NCI-H345 (cell line): ENCODE results near the gene CHD2.

ENCODE experiments used
- DNase-seq: peaks from one replicate; lab custom pipeline; 2025; lab: John Stamatoyannopoulos, UW

Gene CHD2

GRCh38 chr15:92932946-92933649 is 33.0 kb downstream of the CHD2 start:
- no peak for DNase-seq

- no peak for DNase-seq
Observed at GRCh38 chr15:92933831-92934230, 33.7 kb downstream of the CHD2 start.

GRCh38 chr15:92934716-92935115 is 34.6 kb downstream of the CHD2 start:
- no peak for DNase-seq

- no peak for DNase-seq
Observed at GRCh38 chr15:92936138-92936537, 36.0 kb downstream of the CHD2 start.

DNA sequence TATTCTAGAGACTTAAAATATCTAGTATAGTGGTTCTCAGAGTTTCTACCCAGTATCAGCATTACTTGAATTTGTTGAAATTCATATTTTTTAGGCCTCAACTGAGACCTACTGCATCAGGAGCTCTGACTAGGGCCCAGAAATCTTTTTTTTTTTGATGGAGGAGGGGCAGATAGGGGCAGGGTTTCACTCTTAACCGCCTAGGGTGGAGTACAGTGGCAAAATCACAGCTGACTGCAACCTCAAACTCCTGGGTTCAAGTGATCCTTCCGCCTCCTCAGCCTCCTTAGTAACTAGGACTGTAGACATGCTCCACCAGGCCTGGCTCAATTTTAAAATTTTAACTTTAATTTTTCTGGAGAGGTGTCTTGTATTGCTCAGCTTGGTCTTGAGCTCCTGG is 36.6 kb downstream of the CHD2 start:
- DNase-seq: no peak

GRCh38 chr15:92937901-92938300 is 37.8 kb downstream of the CHD2 start:
- DNase-seq: no peak

GRCh38 chr15:92938387-92938786 is 38.3 kb downstream of the CHD2 start:
- no peak for DNase-seq

DNA sequence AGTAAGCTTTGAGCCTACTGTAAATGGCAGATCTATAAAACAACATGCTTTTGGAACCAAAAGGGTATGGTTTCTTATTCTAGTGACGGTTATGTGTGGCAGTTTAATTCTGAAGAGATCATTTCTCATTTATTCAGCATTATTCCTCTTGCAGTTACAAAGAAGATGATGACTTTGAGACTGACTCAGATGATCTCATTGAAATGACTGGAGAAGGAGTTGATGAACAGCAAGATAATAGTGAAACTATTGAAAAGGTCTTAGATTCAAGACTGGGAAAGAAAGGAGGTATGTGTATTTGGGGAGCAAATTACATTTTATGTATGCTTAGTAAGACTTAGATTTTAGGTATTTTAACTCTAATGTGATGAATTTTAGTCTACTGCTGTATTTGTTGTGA is 41.5 kb downstream of the CHD2 start:
- DNase-seq: no peak

DNA sequence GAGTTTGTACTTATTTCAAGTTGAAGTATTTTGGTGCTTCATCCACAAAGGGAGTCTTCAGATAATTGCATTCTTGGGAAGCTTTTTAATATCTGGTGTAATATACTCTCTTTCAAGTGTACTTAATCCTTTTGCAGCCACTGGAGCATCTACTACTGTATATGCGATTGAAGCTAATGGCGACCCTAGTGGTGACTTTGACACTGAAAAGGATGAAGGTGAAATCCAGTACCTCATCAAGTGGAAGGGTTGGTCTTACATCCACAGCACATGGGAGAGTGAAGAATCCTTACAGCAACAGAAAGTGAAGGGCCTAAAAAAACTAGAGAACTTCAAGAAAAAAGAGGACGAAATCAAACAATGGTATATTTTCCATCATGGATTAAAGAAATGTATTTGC is 42.6 kb downstream of the CHD2 start:
- no peak for DNase-seq

GRCh38 chr15:92943581-92943980 is 43.5 kb downstream of the CHD2 start:
- DNase-seq: no peak

- DNase-seq: no peak
Observed at GRCh38 chr15:92944946-92945521, 44.9 kb downstream of the CHD2 start.

DNA sequence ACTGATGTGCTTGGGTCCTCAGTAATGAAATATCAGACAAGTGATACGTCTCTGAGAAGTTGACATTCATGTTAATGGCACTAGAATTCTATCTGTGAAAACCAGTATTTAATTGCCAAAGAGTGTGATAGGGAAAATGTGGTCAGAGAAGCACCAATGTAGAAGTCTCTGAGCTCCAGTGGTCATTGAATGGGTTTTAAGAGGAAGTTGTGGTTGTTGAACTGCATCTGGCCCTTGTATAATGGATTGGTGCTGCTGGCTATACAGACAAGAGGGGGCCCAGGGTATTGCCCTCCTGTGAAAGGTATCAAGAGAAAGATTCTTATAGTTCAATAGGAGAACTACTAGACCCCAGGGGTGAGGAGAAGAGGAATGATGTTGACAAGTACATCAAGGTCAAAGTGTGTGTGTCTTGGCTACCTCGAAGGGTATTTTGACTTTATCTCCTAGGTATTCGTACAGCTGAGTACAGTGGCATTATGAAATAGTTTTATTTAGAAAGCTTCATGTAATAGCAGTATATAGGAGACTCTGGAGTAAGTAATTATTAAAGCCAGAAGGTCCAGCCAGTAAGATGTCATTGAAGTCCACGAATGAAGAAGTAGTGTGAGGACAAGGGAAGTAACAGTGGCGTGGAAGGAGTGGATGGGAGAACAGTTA is 47.1 kb downstream of the CHD2 start:
- DNase-seq: no peak

GRCh38 chr15:92949604-92950249 is 49.6 kb downstream of the CHD2 start:
- DNase-seq: no peak

DNA sequence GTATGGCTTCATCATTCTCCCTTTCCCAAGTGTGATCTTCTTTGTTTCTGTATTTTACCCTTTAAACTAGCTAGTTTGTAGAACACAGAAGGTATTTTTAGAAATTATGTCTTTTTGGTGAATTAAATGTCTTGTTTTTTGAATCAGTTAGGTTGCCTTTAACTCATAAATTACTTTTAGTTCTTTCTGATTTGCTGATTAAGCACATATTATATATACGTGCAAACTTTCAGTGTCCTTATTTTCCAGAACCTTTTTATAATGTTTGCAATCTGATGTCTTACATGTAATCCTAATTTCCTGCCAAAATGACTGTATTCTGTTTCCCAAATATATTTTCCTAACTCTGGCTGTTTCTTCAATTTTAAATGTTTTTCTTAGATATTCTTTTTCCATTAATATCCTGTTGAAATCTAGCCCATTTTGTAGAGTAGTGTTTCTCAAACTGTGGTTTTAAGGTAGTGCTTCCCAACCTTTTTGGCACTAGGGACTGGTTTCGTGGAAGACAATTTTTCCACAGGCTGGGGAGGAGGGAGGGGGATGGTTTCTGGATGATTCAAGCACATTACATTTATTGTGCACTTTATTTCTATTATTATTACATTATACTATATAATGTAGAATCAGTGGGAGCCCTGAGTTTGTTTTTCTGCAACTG is 51.8 kb downstream of the CHD2 start:
- no peak for DNase-seq

DNA sequence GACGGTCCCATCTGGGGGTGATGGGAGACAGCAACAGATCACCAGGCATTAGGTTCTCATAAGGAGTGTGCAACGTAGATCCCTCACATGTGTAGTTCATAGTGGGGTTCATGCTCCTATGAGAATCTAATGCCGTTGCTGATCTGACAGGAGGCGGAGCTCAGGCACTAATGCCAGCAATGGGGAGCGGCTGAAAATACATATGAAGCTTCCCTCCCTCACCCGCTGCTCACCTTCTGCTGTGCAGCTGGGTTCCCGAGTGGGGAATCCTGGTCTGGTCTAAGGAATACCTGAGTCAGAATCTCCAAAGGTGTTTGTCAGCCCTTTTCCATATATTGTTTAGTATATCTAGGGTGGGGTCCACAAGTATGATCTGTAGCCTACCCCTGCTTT is 52.3 kb downstream of the CHD2 start:
- DNase-seq: no peak

- DNase-seq: no peak
Observed at GRCh38 chr15:92953566-92953965, 53.4 kb downstream of the CHD2 start.

- no peak for DNase-seq
Observed at GRCh38 chr15:92954002-92954401, 53.9 kb downstream of the CHD2 start.

- DNase-seq: no peak
Observed at GRCh38 chr15:92954578-92954977, 54.5 kb downstream of the CHD2 start.

DNA sequence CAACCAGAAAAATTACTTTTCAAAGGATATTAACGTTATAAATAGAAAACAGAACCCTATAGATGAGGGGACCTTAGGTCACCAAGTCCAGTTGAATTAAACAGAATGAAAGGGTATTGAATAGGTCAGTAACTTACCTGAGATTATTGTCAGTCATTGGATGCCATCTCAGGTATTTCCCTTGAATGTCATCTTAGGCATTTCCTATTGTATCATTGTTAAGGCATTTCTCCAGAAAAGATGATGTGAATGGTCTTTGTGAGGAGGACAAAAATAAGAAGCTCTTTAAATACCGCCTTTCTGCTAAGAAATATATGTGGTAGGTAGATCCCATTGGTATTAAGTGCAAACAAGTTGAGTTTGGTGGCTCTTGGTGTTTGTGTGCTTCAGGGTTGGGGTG is 55.6 kb downstream of the CHD2 start:
- DNase-seq: no peak

DNA sequence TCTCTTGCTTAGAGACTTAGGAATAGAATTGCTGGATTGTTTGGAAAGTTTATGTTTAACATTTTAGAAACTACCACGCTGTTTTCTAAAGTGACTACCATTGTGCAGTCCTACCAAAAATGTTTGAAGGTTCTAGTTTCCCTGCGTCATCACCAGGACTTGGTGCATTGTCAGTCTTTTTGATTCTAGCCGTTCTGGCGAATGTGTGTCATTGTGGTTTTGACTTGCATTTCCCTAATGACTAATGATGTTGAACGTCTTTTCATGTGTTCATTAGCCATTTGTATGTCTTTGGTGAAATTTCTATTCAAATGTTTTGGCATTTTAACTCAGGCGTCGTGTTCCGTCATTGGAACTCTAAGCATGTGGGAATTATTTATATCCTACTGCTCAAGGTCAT is 58.0 kb downstream of the CHD2 start:
- DNase-seq: no peak

- no peak for DNase-seq
Observed at GRCh38 chr15:92959219-92959618, 59.1 kb downstream of the CHD2 start.

DNA sequence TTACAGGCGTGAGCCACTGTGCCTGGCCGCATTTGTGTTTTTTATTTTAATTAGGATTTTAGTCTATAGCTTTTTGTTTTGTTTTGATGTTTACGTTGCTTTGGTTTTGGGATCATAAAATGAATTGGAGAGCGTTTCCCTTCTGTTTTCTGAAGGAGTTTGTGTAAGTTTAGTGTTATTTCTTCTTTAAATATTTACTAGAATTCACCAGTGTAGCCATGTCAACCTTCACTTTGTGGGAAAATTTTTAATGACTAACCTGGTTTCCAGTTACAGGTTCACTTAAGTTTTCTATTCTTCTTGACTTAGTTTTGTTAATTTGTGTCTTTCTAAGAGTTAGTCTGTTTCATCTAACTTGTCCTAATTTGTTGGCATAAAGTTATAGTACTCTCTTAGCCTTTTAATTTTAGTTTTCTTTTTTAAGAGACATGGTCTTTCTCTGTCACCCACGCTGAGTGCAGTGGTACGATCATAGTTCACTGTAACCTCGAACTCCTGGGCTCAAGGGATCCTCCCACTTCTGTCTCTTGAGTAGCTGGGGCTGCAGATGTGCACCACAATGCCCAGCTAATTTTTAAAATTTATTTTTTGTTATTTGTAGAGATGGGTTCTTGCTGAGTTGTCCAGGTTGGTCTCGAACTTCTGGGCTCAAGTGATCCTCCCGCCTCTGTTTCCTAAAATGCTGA is 61.0 kb downstream of the CHD2 start:
- DNase-seq: no peak
